HS-5 (cell line): ENCODE results near the gene PLEKHA5.
"Not testable (repeated sequence)": the region's sequence is repeated elsewhere in the genome, so short reads cannot be mapped to it uniquely, and the experiment has no call there.

Experiments
- DNase-seq: peaks from one replicate; pipeline ENCODE4 v3.0.0-alpha.2; 2012; ENCODE audit warnings: low read depth

Gene PLEKHA5

DNA sequence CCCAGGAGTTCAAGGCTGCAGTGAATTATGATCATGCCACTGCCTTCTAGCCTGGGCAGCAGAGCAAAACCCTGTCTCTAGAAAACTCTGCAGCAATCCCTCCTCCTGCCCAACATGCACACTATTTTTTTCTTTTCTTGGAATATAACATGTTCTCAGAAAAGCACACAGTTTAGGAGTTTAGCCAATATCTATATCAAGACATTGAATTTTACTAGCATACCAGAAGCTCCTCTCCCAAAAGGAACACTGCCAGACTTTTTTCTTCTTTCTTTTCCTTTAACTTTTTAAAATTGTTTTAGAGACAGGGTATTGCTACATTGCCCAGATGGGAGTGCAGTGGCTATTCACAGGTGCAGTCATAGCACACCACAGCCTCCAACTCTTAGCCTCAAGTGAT is 202.7 kb downstream of the PLEKHA5 start:
- no peak for DNase-seq

DNA sequence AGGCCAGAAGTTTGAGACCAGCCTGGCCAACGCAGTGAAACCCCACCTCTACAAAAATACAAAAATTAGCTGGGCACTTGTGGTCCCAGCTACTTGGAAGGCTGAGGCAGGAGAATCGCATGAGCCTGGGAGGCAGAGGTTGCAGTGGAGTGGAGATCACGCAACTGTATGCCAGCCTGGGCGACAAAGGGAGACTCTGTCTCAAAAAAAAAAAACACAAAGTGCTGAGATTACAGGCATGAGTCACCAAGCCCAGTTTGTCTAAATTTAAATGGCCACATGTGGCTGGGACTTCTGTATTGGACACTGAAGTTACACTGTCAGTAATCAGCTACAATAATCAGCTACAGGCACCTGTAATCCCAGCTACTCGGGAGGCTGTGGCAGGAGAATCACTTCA is 208.9 kb downstream of the PLEKHA5 start:
- no peak for DNase-seq

DNA sequence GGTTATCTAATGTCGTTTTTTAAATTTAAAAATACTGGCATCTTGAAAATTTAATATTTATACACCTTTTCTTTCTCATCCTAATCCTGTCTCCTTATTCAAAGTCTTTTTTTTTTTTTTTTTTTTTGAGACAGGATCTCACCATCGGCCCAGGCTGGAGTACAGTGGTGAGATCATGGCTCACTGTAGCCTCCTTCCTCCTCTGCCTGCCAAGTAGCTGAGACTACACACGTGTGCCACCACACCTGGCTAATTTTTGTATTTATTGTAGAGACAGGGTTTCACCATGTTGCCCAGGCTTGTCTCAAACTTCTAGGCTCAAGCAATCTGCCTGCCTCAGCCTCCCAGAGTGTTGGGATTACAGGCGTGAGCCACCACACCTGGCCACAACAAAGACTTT is 221.3 kb downstream of the PLEKHA5 start:
- not testable (repeated sequence) for DNase-seq

DNA sequence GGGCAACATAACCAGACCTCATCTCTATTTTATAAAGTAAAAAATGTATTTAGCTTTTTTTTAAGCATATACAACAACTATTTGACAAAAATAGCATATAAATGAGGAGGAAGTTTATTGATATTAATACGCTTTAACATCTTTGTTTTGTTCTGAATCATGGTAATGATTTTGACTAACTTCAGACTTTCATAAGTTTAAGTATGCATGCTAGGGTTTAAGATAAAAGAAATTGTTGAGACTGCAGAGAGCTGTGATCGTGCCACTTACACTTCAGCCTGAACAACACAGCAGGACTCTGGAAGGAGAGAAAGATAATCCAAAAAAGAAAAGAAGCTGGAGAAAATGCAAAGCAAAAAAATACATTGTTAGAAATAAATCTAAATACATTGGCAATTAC is 221.8 kb downstream of the PLEKHA5 start:
- DNase-seq: no peak

- DNase-seq: no peak
Measured at GRCh38 chr12:19369691-19370148, 240.2 kb downstream of the PLEKHA5 start.

- peak; percentile 15 for DNase-seq
Measured at GRCh38 chr12:19373586-19373985, 244.1 kb downstream of the PLEKHA5 start.

DNA sequence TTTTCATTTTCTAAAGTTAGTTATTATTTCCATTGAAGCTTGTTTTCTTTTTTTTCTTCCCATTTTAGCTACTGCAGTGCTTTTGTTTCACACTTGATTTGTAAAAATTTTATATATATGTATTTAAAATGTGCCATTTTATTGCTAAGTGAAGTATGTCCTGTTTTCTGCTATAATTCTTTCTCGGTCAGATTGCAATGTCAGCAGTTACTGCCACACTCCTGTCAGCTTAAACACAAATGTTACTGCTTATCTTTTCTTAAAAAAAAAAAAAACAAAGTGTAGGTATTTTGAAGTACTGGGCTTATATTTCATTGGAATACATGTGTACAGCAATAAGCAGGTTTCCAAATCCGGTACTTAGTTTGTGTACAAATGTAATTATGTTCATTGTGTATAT is 246.4 kb downstream of the PLEKHA5 start:
- DNase-seq: no peak

DNA sequence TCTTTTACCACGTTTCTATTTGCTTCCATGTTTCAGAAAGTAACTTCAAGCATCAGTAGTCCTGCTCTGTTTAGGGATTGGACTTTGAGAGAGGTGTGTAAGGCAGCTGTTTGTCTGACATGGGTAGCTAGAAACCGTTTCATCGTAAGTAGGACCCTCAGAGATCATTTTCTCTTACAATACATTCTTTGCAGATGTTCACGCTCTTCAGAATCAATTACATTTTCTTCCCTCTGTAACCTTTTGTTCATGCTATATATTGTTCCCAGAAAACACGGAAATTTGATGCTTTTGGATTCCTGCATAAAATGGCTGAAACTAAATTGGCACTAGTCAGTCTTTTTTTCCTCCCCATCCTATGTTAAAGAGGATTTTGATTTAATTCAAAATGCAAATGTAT is 247.2 kb downstream of the PLEKHA5 start:
- no peak for DNase-seq

- DNase-seq: peak; percentile 44
Measured at GRCh38 chr12:19382111-19382526, 252.6 kb downstream of the PLEKHA5 start.

DNA sequence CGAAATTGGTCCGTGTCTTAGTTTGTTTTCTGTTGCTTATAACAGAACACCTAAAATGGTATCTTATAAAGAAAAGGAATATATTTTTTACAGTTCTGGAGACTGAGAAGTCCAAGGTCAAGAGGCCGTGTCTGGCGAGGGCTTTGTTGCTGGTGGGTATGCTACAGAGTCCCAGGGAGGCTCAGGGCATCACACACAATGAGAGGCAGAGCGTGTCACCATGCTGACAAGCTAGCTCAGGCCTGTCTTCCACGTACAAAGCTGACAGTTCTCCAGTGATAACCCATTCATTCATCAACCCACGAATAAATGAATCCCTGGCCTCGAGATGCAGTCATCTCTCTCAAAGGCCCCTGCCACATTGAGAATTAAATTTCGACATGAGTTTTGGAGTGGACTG is 253.0 kb downstream of the PLEKHA5 start:
- no peak for DNase-seq

DNA sequence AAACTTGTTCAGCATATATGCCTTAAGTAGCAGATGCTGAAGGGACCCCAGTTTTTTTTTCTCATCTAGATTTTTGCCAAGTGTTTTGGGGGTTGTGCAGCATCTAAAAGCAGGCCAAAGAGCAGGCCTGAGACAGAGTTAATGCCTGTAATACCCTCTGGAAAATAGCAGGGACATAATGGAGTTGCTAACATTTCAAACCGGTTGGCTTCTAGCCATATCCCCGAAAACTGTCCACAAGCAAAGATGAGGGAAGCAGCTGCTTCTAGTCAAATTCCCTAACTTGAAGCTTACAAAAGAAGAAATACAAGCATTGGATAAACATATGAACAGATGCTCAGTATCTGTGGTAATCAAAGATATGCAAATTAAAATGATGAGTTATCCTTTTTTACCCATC is 257.6 kb downstream of the PLEKHA5 start:
- DNase-seq: no peak

- no peak for DNase-seq
Measured at GRCh38 chr12:19388131-19388549, 258.6 kb downstream of the PLEKHA5 start.

- no peak for DNase-seq
Measured at GRCh38 chr12:19390051-19390598, 260.6 kb downstream of the PLEKHA5 start.

- DNase-seq: not testable (repeated sequence)
Measured at GRCh38 chr12:19392644-19393043, 263.1 kb downstream of the PLEKHA5 start.

DNA sequence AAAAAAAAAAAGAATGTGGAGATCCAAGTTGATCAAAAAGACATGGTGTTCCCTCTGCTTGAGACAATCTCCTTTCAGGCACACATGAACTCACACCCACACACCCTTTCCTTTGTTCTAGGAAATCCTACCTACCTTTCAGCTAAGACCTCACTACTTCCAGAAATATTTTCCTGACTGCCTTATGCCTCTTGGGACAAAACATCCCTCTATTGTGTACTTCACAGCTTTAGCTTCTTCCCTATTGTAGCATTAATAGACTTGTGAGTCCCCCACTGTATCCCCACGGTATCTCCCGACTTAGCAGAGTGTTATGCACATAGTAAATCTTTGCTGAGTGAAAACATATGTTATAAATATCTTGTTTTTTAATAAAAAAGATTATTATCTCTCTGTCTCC is 264.9 kb downstream of the PLEKHA5 start:
- no peak for DNase-seq

- DNase-seq: no peak
Measured at GRCh38 chr12:19397534-19397933, 268.0 kb downstream of the PLEKHA5 start.

GRCh38 chr12:19398376-19399363 is 269.1 kb downstream of the PLEKHA5 start:
- no peak for DNase-seq

DNA sequence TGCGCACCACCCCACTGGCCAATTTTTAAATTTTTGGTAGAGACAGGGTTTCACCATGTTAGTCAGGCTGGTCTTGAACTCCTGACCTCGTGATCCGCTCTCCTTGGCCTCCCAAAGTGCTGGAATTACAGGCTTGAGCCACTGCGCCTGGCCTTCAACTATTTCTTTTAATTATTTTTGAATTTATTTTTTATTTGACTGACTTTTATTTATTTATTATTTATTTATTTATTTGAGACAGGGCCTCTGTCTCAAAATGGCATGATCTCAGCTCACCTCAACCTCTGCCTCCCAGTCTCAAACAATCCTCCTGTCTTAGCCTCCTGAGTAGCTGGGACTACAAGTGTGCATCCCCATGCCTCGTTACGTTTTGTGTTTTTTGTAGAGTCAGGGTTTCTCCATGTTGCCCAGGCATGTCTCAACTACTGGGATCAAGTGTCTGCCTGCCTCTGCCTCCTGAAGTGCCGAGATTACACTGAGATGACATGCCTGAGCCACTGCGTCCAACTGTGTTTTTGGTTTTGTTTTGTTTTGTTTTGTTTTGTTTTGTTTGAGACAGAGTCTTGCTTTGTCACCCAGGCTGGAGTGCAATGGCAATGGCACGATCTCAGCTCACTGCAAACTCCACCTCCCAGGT is 271.2 kb downstream of the PLEKHA5 start:
- DNase-seq: not testable (repeated sequence)

DNA sequence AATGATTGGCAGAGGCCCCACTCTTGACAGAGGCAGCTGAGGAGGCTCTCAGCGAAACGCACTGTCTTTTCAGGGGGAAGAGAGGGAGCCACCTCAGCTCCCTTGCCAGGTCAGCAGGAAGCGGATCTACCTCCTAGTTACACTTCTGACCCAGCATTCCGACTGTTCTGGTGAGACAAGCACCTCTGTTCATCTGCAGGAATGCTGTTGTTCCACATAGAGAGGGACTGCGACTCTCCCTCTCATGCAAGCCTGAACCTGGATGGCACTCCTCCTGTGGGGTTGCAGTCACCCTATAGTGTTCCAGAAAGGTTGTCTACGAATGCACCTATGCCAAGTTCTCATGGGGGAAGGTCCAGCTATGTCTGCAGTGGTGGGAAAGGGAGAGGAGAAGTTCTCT is 272.7 kb downstream of the PLEKHA5 start:
- DNase-seq: no peak

DNA sequence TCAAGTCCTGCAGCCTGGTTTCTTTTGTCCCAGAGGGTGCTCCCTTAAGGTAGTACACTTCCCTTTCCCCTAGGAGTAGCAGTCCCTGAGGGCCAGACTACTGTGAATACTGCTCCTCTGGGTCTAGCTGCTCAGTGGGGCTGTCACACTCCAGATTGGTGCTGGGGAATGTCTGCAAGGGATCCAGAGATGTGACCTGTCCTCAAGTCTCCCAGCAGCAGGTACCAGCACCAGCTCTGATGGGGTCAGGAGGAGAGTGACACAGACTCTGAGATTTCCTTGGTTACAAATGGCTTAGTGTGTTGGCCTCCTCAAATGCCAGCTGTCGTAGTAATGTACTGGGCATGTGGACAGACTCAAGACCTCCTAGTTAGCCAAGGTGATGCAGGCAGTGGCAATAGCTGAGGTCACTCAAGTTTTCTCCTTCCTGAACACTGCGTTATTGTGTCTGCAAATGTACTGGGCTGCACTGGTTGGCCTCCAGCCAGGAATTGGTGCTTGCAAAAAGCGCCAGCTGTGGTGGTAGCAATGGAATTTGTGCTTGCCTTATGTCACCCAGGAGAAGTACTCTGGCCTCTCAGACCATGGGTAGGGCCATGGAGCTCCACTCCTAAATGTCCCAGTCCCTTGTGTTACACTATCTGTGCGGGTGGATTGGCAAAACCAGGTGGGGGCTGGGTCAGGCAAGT is 273.4 kb downstream of the PLEKHA5 start:
- no peak for DNase-seq

- DNase-seq: no peak
Measured at GRCh38 chr12:19404242-19404880, 274.8 kb downstream of the PLEKHA5 start.

DNA sequence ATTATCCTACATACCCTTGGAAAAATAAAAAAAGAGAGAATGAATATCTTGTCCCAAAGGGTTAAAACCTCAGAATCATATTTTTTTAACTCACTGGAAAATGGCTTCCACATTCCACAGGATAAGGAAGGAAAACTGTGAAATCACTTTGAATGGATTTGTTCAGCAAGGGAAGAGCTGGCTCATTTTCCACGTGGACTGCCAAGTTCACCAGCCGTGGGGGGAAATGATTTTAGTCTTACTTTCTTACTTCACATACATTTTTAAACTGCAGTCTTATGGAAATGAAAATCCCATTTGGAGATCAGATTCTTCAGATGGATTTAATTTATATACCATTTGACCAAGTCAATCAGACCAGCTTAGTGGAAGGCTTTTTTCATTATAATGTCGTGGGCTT is 279.8 kb downstream of the PLEKHA5 start:
- no peak for DNase-seq
